C4-2B (cell line): ENCODE measurements around the gene VCAN.

Experiments used
- H3K27ac ChIP-seq: fragments of 450-650 bp; 2 replicates; pipeline ENCODE4 v1.5.1; 2017
- CTCF ChIP-seq: fragments of 450-650 bp; conservative IDR thresholded peaks from 2 replicates; pipeline ENCODE4 v1.5.1; 2017; ENCODE audit warnings: mild to moderate bottlenecking
- ZFX ChIP-seq: fragments of 450-650 bp; IDR thresholded peaks from 2 replicates; pipeline ENCODE4 v1.6.1; 2017

The VCAN gene

GRCh38 chr5:83563631-83564030 is 92.1 kb downstream of the VCAN start:
- no peak overlapping the region for H3K27ac ChIP-seq
- TF ChIP-seq CTCF (no peak), ZFX (no peak)

GRCh38 chr5:83564069-83564749 is 92.7 kb downstream of the VCAN start:
- H3K27ac ChIP-seq = no peak overlapping the region
- TF ChIP-seq ZFX = no peak
- peak; percentile 79 for TF ChIP-seq CTCF

GRCh38 chr5:83567741-83568140 is 96.2 kb downstream of the VCAN start:
- no peak overlapping the region for H3K27ac ChIP-seq
- no peak for TF ChIP-seq ZFX
- no peak for TF ChIP-seq CTCF

- TF ChIP-seq CTCF = no peak
- no peak for TF ChIP-seq ZFX
- no peak overlapping the region for H3K27ac ChIP-seq
Measured at GRCh38 chr5:83568186-83568585, 96.6 kb downstream of the VCAN start.

GRCh38 chr5:83570916-83571315 is 99.4 kb downstream of the VCAN start:
- no peak for TF ChIP-seq ZFX
- TF ChIP-seq CTCF = no peak
- H3K27ac ChIP-seq = no peak overlapping the region

- no peak overlapping the region for H3K27ac ChIP-seq
- no peak for TF ChIP-seq ZFX
- no peak for TF ChIP-seq CTCF
Measured at GRCh38 chr5:83572271-83572670, 100.7 kb downstream of the VCAN start.

DNA sequence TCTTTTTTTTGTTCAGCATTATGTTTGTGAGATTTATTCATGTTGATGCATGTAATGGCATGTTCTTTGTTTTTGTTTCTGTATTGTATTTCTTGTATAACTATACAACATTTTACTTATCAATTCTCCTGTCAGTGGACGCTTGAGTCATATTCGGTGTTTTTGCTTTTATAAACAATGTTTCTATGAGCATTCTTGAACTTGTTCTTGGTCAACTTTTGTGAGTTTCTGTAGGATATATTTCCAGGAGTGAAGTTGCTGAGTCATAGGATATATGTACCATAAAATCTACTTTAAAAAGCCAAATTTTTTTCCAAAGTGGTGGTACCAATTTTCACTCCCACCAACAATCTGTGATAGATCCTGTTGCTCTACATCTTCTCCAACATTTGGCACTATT is 104.8 kb downstream of the VCAN start:
- TF ChIP-seq ZFX = no peak
- TF ChIP-seq CTCF = no peak
- no peak overlapping the region for H3K27ac ChIP-seq
